GM21360 (cell line): ENCODE results near the gene FOXP2.
"Not testable (repeated sequence)": the region's sequence is repeated elsewhere in the genome, so short reads cannot be mapped to it uniquely, and the experiment has no call there.

Source experiments
- ATAC-seq: cut with Tn5 transposase; IDR thresholded peaks from one replicate; pipeline ENCODE4 v1.9.1; 2021; ENCODE audit warnings: mild to moderate bottlenecking, moderate library complexity; ENCODE audit not compliant: unreplicated experiment

The FOXP2 gene

DNA sequence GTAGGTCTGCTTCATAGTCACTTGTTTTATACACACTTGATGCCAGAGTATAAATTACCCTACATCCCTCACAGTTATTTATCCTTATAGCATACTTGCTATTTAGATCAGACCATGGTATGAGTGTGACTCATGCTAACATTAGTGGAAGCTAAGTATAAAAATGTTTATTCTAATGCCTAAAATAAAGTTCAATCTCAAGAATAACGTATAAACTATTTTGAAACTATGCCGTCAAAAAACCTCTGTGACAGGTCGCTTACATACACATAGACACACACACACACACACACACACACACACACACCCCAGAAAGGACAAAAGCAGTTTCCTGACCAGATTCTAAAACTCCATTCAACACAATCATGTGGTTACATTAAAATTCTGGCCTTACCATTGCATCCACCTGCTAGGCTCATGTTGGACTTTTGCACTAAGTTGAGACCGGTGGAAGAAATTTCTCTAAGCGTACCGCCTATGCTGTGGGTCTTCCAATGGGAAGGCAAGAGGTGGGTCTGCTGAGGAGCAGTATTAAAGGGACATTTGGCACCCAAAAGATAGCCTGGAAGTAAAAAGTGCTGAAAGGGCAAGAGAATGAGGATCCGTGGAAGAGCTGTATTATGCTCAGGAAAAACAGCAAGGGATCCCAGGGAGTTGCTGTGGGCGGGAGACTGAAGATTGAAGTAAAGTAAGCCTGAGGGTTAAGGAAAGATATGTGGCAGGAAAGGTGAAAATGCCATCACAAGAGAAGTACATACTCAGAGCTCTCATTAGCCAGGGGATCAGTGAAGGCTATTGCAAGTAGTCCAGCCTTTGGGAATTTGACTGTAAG is 5.0 kb downstream of the FOXP2 start:
- ATAC-seq = no peak

DNA sequence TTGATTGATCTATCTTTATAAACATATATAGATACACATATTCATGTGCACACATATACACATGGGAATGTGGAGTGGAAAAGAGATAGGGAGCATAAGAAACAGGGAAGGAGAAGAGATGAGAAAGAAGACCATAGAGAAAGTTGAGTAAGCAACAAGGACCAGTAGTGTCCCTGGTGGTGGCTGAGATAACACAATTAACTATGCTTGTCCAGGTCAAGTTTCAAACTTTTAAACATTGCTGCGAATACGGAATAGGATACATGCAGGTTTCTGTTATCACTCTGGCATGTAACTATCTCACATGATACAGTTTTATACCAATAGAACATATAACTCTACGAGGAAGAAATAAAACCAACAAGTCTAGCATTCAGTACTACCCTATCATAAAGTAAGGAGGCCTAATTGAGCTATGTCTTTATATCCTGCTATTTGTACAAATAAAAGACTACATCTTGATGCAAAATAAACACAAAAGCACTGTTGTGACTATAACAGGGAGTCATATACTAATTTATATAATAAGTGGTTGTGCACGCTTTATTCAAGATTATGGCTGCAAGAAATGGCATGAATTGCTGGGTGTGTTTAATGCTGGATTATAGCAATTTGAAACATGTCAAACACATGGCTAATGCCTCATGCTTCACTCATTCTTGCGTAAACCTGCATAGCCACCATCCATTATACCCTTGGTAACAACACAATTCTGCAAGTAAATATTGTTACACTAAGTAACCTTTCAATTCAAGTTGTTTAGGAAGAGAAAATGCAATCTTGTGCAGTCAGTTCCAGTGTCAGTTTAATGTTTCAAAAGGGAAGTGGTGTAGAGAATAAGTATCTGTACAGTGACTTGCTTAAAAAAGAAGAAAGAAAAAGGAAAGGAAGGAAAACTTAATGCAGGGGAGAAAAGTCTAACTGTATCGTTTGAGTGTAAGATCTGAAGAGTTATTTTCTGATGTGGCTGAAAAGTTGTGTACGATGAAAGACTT is 8.2 kb downstream of the FOXP2 start:
- ATAC-seq = no peak

DNA sequence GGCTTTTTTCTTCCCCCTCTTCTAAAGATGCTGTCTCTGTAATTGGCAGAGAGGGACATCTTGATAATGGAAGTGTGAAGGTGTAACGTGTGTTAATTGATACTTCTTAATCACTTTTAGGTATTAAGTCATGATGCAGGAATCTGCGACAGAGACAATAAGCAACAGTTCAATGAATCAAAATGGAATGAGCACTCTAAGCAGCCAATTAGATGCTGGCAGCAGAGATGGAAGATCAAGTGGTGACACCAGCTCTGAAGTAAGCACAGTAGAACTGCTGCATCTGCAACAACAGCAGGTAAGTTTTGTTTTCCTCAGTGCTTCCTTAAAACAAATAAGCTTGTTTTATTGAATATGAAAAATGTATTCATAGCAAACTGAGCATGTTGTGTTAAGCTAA is 11.8 kb downstream of the FOXP2 start:
- no peak for ATAC-seq

DNA sequence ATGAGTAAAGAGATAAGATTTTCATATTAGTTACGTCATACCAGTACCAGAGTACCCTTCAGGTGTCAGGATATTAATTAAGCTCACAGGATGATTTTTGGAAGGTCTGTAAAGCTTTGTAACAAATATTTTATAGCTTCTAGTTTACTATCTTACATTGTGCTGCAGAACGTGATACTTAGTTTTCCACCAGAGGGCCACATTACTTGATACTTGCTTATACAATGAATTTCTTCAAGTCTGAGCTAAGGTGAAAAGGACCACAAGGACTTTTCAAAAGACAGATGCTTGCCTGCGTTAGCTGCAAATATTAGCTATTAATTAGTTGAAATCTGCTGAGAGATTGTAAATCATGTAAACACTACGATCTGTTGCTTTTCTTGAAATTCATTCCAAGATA is 12.2 kb downstream of the FOXP2 start:
- no peak for ATAC-seq

DNA sequence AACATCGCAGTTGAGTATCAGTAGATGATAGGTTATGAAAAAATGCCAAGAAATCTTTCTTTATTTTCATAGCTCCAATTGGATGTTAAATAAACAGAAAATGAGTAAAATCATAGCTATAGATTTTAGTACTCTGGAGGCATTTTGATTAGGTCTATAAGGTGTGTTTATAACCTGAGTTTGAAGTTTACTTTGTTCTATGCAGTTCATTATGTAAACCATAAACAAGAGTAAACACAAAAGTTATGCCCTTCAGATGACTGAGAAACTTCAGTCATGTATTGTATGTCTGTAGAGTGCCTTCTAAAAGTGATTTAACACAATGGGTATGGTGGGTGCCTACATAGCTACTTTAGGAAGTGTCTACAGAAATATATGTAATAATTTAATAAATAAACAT is 13.6 kb downstream of the FOXP2 start:
- no peak for ATAC-seq

DNA sequence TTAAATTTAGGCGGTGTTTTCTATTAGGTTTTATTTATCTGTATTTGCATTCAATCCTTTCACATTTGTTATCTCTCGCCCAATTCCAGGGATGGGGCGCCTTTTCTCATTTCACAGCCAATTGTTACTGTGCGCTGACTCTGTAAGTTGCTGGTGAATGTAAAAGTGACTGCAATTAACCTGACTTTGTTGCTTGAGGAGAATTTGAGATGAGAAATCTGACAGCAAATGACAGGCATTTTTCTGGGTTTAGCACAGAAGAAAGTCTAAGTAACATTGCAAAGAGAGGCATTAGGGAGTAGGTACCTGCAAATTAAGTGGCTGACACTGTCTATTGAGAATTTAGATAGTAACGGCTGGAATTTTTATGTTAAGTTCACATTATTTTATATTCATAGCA is 16.6 kb downstream of the FOXP2 start:
- no peak for ATAC-seq

DNA sequence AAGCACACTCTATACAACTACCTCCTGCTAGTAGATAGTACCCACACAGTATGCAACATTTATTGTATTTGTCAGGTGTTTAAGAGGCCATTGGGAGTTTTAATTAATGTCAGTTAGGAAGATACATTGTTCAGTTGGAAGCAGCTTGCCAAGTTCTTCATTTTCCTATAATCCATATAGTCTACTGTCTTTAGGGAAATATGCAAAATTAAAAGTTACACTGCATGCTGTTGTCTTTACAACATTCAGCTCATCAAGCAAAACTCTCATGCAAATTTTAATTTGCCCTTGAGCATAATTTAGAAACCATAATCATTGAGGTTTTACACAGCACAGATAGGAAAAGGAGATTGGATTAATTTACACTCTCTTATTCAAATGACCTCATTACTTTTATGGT is 17.4 kb downstream of the FOXP2 start:
- no peak for ATAC-seq

DNA sequence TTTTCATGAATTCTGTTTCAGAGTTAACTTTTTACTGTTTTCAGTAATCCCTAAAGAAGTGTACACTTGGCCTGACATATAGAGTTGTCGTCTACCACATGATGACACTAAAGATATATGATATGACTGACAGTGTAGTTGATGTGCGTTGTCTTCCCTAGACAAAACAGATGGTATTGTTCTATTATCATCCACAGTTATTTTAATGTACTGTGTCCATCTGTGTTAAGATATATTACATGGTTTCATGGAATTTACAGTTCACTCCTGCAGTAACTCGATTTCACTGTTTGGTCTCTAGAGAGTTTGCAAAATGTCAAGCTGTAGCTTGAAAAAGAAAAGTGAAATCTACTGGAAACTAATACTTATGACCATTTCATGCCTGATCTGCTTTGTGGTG is 18.1 kb downstream of the FOXP2 start:
- no peak for ATAC-seq

DNA sequence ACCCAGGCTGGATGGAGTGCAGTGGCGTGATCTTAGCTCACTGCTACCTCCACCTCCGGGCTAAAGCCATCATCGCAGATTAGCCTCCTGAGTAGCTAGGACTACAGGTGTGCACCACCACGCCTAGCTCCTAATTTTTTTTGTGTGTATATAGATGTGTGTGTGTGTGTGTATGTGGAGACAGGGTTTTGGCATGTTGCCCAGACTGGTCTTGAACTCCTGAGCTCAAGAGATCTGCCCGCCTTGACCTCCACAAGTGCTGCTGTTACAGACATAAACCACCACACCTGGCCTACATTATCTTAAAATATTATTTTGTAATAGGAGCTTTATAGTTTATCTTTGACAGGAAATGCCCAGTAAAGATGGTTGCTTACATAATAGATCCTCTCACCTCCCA is 25.0 kb downstream of the FOXP2 start:
- ATAC-seq = no peak

DNA sequence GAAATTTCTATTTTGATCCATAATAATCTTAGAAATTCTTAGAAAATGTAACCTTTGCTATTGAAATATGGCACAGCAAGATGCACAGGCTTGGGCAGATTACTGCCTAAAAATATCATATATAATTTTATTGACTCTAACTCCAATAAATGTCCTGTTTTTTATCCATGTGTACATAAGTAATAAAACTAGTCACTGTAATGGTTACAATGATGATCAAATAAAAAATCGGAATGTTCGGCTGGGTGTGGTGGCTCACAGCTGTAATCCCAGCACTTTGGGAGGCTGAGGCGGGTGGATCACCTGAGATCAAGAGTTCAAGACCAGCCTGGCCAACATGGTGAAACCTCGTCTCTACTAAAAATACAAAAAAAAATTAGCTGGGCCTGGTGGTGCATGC is 26.3 kb downstream of the FOXP2 start:
- ATAC-seq = not testable (repeated sequence)

DNA sequence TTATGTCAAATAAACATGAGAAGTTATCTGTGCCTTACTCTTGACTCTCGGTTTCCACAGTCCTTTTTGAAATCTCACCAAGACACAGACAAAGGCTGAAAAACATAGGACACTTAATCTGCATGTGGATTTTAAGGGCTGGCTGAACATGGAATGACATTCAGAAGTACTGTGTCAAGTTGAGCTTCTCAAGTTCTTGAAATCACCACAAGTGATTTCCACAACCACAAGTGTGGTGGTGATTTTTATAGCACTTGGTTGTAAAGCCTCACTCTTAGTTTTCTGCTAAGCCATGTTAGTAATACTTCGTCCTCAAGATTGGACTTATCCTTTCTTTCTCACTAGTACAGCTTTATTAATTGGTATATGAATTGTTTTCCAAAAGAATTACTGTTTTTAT is 29.6 kb downstream of the FOXP2 start:
- no peak for ATAC-seq

DNA sequence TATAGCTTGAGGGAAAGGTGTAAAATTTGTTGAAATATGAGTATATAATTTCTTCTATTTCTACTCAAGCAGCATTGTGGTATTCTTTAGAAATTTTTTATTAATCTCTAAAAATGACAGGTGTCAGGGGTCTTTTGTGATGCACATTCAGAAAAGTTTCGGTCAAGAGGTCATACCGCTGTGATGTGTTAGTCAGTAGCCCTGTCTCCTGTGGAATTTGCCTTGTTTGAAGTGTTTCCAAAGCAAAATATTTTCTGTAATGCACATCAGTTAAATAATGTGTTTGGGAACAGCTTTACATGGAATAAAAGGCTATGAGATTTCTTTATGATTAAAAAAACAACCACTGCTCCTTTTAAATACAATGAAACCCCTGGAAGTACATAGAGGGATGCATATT is 35.8 kb downstream of the FOXP2 start:
- no peak for ATAC-seq

DNA sequence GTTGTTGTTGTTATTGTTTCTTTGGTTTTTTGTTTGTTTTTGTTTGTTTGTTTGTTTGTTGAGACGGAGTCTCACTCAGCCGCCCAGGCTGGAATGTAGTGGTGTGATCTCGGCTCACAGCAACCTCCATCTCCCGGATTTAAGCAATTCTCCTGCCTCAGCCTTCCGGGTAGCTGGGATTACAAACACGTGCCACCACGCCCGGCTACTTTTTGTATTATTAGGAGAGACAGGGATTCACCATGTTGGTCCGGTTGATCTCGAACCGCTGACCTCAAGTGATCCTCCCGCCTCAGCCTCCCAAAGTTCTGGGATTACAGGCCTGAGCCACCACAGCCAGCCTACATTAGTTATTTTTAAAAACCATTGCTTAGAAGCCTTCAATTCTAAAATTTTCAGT is 45.0 kb downstream of the FOXP2 start:
- ATAC-seq = no peak

DNA sequence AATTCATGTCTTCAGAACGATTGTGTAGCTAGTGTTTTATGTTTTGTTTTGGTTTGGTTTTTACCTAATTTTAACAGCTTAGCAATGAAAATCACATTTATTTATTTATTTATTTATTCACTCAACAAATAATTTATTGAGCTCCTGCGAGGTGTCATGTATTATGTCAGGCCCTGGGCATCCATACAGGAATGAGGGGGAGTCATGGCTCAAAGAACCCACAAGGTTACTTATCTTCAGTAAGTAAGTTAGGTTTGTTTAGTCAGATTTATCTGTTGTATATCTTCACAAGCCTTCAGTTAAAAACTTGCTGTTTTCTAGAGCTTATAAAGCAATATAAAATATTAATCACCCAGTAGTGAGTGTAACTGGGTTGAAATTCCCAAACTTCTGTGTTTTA is 45.4 kb downstream of the FOXP2 start:
- no peak for ATAC-seq

DNA sequence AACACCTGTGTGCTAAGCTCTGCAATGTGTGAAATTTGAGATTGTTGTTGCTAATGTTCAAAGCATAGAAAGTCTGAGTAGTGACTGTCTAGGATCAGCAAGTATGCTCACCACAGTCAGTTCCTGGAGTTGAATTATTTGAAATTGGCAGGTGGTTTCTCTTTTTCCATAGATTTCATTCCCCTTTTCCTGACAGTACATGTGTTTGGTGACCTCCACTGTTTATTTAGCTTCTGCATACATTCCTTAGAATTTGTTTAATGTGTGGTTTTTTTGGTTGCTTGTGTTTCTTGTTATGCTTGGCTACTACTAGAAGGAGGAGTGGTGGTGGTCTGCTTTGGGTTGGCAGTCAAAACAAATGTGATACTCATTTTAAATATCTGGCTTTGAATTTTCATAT is 52.3 kb downstream of the FOXP2 start:
- ATAC-seq = no peak

DNA sequence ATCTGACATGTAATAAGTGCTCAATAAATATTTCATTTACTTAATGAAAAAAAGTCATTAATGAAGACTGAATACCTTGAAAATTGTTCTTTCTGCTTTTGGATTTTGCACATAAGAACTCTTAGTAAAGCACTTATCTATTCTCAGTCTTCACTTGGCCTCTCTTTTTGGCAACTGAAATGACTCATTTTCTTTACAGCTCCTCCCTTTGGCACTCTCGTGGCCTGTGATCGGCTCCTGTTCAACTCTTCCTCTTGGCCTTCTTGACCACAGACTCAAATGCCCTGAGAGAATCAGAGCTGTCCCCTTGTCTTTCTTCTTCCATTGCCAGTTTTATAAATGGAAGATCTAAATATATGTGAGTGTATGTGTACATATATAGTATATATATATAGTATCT is 54.2 kb downstream of the FOXP2 start:
- no peak for ATAC-seq

DNA sequence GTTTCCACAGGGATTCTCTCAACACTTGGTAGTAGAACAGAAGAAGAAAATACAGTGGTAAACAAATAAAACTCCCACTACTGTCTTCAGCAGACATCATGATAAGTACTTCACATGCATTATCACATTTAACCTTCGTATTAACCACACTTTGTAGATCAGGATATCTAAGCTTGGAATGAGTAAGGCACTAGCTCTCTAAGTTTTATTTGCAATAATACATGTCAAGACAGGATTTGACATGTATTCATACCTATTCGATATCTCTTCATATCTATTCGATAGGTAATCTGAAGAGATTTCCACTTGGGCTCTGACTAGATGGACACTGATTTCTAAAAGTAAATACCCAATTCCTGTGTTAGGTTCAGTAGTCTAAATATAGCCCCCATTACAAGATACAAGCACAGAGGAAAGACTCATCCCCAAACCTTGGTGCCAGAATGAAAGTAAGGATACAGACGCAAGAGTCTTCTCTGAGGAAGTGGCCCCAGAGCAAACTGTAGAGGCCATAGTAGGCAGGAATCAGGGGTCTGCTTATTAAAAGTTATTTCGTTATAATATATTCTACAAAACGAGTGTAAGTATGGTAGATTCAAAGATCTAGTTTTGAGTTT is 58.4 kb downstream of the FOXP2 start:
- no peak for ATAC-seq

DNA sequence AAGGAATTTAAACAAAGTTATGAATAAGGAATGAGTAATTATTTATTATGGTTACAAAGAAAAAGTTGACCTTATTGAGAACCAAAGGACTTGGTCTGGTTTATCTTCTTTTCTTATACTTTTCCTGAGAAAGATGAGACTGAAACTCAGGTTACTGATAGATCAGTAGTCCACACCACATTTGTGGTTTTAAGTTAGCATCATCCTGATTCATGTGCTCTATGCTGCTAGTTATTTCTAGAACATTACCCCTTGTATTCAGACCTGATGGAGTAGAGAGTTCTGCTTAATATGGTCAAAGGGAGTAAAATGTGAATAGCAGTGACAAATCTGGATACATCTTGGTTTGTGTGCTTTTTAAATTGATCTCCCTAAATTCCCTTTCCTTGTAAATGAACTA is 63.8 kb downstream of the FOXP2 start:
- ATAC-seq = no peak

DNA sequence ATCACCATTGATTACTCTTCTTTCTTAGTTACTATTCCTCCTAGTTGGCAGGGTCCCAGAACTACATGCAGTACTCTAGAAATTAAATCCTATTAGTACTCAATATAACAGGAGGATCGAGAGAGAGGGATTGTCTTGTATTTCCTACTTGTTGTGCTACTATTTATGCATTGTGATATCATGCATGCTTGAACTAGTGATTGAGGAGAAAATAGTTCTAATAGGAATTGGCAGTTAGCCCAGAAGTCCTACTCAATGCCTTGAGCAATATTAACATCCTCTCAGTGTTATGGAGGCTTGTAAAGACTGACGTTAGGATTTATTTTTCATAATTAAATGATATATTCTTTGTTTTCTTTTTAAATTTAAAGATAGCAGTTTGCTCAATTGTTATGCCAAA is 67.4 kb downstream of the FOXP2 start:
- no peak for ATAC-seq

DNA sequence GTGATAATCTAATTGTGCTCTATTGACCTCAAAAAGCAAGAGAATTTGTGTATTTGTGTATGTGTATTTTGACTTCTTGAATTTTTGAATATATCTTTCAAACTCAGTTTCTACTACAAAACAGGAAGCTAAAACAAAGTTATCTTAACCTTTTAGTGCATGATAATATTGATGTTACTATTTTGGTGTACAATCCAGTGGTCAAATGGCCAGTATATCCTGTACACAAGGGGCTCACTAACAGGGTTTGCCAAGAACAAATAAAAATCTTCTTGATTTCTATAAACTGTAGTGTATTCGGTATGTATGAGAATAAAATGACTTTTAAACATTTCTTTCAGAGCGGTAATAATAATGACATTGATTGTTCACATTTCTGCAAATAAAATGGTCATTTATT is 69.6 kb downstream of the FOXP2 start:
- ATAC-seq = no peak

DNA sequence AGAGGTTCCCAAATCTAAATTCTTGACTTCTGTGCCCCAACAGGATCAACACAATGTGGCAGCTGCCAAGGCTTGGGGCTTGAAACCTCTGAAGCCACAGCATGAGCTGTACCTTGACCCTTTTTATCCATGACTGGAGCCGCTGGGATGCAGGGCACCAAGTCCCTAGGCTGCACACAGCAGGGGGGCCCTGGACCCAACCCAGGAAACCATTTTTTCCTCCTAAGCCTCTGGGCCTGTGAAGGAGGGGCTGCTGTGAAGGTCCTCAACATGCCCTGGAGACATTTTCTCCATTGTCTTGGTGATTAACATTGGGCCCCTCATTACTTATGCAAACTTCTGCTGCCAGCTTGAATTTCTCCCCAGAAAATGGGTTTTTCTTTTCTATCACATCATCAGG is 72.6 kb downstream of the FOXP2 start:
- ATAC-seq = no peak

DNA sequence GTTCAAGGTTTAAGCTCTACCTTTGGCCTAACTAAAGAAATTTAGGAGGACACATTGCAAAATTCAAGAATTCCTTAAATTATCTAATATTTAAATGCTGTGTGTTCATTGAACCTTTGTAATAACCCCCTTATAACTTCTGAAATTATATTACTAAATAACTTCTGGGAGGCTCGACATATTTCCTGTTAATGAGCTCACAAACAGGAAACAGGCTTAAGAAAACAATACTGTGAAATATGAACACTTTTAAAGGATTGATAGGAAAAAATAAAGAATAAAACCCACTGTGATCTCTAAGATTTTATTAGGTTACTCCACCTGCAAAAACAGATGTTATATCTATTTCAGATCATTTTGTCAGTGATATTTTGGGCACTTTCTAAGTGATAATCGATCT is 74.1 kb downstream of the FOXP2 start:
- ATAC-seq = no peak
